Astrocyte (in vitro differentiated cells and primary cell): ENCODE data around the gene LCAT. TPM values are rescaled to one million over a fixed set of nuclear protein-coding genes. Genes with fewer than 3 reads are reported as not detected.

ENCODE experiments used
- DNase-seq: peaks from one replicate; pipeline ENCODE4 v3.0.0-alpha.2; 2010; ENCODE audit warnings: low read depth
- FAIRE-seq: peaks from 2 replicates; lab custom pipeline; 2011; peaks lifted over from hg19 to GRCh38; lab: Jason Lieb, UNC
- H2AFZ ChIP-seq: 2 replicates; pipeline ENCODE4 v1.6.0; 2012; ENCODE audit warnings: low read depth, low read length, inconsistent platforms
- H3K27ac ChIP-seq: 2 replicates; pipeline ENCODE4 v1.5.1; 2011; ENCODE audit warnings: low read depth, low read length, inconsistent platforms
- H3K27me3 ChIP-seq: 2 replicates; pipeline ENCODE4 v1.6.0; 2011; ENCODE audit warnings: low read length, inconsistent platforms; ENCODE audit not compliant: insufficient read depth
- H3K36me3 ChIP-seq: 2 replicates; pipeline ENCODE4 v1.5.1; 2011; ENCODE audit warnings: low read length, inconsistent platforms; ENCODE audit not compliant: insufficient read depth
- H3K4me1 ChIP-seq: 2 replicates; pipeline ENCODE4 v1.5.1; 2011; ENCODE audit warnings: low read length, inconsistent platforms; ENCODE audit not compliant: insufficient read depth
- H3K4me2 ChIP-seq: 2 replicates; pipeline ENCODE4 v1.6.0; 2012; ENCODE audit warnings: low read length, inconsistent platforms
- H3K4me3 ChIP-seq: 2 replicates; pipeline ENCODE4 v1.5.1; 2011; ENCODE audit warnings: low read depth, mild to moderate bottlenecking, low read length, inconsistent platforms; ENCODE audit not compliant: insufficient read depth
- H3K79me2 ChIP-seq: 2 replicates; pipeline ENCODE4 v1.6.0; 2012; ENCODE audit warnings: mild to moderate bottlenecking, low read length, inconsistent platforms; ENCODE audit not compliant: insufficient read depth
- H3K9ac ChIP-seq: 2 replicates; pipeline ENCODE4 v1.6.0; 2012; ENCODE audit warnings: mild to moderate bottlenecking, low read length, inconsistent platforms
- H3K9me3 ChIP-seq: 2 replicates; pipeline ENCODE4 v1.5.1; 2012; ENCODE audit warnings: low read depth, mild to moderate bottlenecking, low read length, inconsistent platforms; ENCODE audit not compliant: insufficient read depth
- H4K20me1 ChIP-seq: 2 replicates; pipeline ENCODE4 v1.6.0; 2012; ENCODE audit warnings: low read length, inconsistent platforms; ENCODE audit not compliant: insufficient read depth
- H3K27ac Mint-ChIP-seq: one replicate; pipeline ENCODE4 v1.8.0; 2021; ENCODE audit warnings: mild to moderate bottlenecking, mixed read lengths; ENCODE audit not compliant: unreplicated experiment
- H3K27me3 Mint-ChIP-seq: one replicate; pipeline ENCODE4 v1.8.0; 2021; ENCODE audit warnings: low read depth, mixed read lengths; ENCODE audit not compliant: unreplicated experiment
- H3K36me3 Mint-ChIP-seq: one replicate; pipeline ENCODE4 v1.8.0; 2021; ENCODE audit warnings: low read depth, mixed read lengths; ENCODE audit not compliant: unreplicated experiment
- H3K4me1 Mint-ChIP-seq: one replicate; pipeline ENCODE4 v1.8.0; 2021; ENCODE audit warnings: low read depth, mixed read lengths; ENCODE audit not compliant: unreplicated experiment
- H3K4me3 Mint-ChIP-seq: one replicate; pipeline ENCODE4 v1.8.0; 2021; ENCODE audit warnings: mild to moderate bottlenecking, moderate library complexity, mixed read lengths; ENCODE audit not compliant: unreplicated experiment
- H3K9me3 Mint-ChIP-seq: one replicate; pipeline ENCODE4 v1.8.0; 2021; ENCODE audit warnings: mild to moderate bottlenecking, mixed read lengths; ENCODE audit not compliant: unreplicated experiment
- CTCF ChIP-seq: IDR thresholded peaks from 2 replicates; pipeline ENCODE4 v1.5.1; 2011; ENCODE audit warnings: low read depth, mild to moderate bottlenecking, inconsistent platforms, low read length, moderate library complexity; ENCODE audit not compliant: insufficient read depth
- EZH2 ChIP-seq: IDR thresholded peaks from 2 replicates; pipeline ENCODE4 v1.6.1; 2012; ENCODE audit warnings: mild to moderate bottlenecking, low read length, inconsistent platforms; ENCODE audit not compliant: insufficient read depth
- total RNA-seq: library from RNA; stranded (reverse); gene quantifications from 2 replicates; pipeline ENCODE4 v1.2.1, GENCODE V29; 2021

Gene LCAT
- total RNA-seq, 1 donor from 2014 or later = 37.9 TPM

GRCh38 chr16:67924140-67924906 lies 19.6 kb downstream of the LCAT start:
- Histone ChIP-seq H3K27me3 (no peaks in the 10 kb centered on the region), H3K27ac (no peak overlapping the region), H2AFZ (no peak overlapping the region), H3K36me3 (no peaks in the 10 kb centered on the region), H3K4me2 (no peak overlapping the region), H3K9ac (no peak overlapping the region), H3K9me3 (no peaks in the 10 kb centered on the region), H3K79me2 (peaks cover 13% of the 10 kb centered on the region), H3K4me1 (no peaks in the 10 kb centered on the region), H3K4me3 (no peak overlapping the region), H4K20me1 (peaks cover 89% of the 10 kb centered on the region)
- H3K36me3 Mint-ChIP-seq = peaks cover 6% of the 10 kb centered on the region
- H3K4me3 Mint-ChIP-seq = no peak overlapping the region
- no peaks in the 10 kb centered on the region for H3K27me3 Mint-ChIP-seq
- FAIRE-seq = no peak
- TF ChIP-seq CTCF = no peak
- no peak for TF ChIP-seq EZH2
- no peaks in the 10 kb centered on the region for H3K9me3 Mint-ChIP-seq
- DNase-seq = no peak
- H3K27ac Mint-ChIP-seq = no peak overlapping the region
- peaks cover 9% of the 10 kb centered on the region for H3K4me1 Mint-ChIP-seq

DNA sequence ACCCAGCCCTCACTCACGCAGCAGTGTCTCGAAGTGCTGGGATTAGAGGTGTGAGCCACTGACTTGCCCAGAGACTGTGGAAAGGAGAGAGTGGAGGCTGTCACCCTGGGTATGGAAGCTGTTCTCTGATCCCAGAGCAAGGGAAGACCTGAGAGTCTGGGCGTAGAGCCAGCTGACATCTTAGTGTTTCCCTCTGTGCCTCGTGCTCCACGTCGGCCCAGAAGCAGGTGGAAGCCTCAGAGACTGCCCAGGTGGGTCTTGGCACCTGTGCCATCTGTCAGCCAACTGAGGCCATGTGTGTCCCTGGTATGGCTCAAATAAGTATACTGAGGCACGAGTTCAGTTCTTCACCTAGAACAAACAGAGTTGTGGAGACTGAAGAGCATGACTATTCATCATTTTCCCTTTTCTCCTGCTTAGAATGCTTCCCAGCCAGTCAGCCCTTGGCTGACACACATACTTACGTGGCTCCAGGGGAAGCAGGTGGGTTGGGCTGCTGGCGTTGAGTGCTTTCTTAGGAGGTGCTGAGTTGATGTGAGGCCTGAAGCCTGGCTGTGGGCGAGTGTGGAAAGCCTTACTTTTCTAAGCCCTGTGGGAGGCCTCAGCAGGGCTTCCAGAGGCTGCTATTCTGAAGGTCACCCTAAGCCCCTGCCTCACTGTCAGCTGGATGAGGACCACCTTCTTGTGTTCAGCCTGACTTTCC lies 20.4 kb downstream of the LCAT start:
- no peaks in the 10 kb centered on the region for H3K4me1 ChIP-seq
- H3K27me3 Mint-ChIP-seq = no peaks in the 10 kb centered on the region
- H3K9me3 Mint-ChIP-seq = no peaks in the 10 kb centered on the region
- no peak for DNase-seq
- no peaks in the 10 kb centered on the region for H3K36me3 ChIP-seq
- H3K9me3 ChIP-seq = no peaks in the 10 kb centered on the region
- no peak for FAIRE-seq
- H3K4me1 Mint-ChIP-seq = peaks cover 12% of the 10 kb centered on the region
- no peak overlapping the region for H3K27ac Mint-ChIP-seq
- H3K4me3 ChIP-seq = no peak overlapping the region
- H3K9ac ChIP-seq = no peak overlapping the region
- H3K4me2 ChIP-seq = no peak overlapping the region
- no peak overlapping the region for H3K4me3 Mint-ChIP-seq
- no peak overlapping the region for H2AFZ ChIP-seq
- H3K27ac ChIP-seq = no peak overlapping the region
- TF ChIP-seq CTCF (no peak), EZH2 (no peak)
- peaks cover 90% of the 10 kb centered on the region for H4K20me1 ChIP-seq
- H3K27me3 ChIP-seq = no peaks in the 10 kb centered on the region
- peaks cover 20% of the 10 kb centered on the region for H3K79me2 ChIP-seq
- H3K36me3 Mint-ChIP-seq = peaks cover 6% of the 10 kb centered on the region
